Activated CD8-positive, alpha-beta memory T cell treated with anti-CD3 and anti-CD28 coated beads, Interleukin-2, amount 50 U/mL, for 48 hours (primary cell): Measurements from ENCODE around the gene CXCL11.
"Not testable (repeated sequence)": the region's sequence is repeated elsewhere in the genome, so short reads cannot be mapped to it uniquely, and the experiment has no call there.

Source experiments
- DNase-seq: peaks from one replicate; pipeline ENCODE4 v3.0.0-alpha.2; 2020

The CXCL11 gene

DNA sequence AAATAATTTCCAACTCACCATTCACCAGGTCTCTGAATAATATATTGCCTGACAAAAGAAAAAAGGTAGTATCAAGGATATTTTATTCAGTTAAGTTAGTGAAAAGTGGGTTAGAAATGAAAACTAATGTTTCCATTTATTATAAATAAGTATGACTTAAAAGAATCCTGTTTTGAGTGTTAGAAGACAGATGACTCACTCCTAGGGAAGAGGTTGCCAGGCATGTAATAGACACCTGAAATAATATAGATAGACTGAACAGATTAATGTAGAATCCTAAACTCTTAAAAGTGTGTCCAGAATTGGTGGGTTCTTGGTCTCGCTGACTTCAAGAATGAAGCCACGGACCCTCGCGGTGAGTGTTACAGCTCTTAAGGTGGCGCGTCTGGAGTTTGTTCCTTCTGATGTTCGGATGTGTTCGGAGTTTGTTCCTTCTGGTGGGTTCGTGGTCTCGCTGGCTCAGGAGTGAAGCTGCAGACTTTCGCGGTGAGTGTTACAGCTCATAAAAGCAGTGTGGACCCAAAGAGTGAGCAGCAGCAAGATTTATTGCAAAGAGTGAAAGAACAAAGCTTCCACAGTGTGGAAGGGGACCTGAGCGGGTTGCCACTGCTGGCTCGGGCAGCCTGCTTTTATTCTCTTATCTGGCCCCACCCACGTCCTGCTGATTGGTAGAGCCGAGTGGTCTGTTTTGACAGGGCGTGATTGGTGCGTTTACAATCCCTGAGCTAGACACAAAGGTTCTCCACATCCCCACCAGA, 6.5 kb upstream of the CXCL11 start:
- not testable (repeated sequence) for DNase-seq

DNA sequence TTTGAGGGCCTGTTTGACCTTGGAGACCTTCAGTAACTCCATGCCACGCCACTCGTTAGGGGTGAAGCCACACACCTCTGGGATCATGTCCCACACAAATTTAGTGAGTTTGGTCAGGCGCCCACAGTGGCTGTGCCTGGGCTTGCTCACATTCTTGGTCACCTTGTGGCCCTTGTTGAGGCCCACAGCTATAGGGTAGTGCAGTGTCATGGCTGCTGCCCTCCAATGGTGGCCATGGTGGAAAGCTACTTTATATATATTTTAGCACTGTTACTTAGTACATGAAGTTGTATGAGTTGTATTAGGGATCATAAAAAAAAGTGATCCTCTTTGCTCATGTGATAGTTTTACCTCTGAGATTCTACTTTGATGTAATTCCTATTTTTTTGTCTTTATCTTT, 985 bp upstream of the CXCL11 start:
- no peak for DNase-seq

DNA sequence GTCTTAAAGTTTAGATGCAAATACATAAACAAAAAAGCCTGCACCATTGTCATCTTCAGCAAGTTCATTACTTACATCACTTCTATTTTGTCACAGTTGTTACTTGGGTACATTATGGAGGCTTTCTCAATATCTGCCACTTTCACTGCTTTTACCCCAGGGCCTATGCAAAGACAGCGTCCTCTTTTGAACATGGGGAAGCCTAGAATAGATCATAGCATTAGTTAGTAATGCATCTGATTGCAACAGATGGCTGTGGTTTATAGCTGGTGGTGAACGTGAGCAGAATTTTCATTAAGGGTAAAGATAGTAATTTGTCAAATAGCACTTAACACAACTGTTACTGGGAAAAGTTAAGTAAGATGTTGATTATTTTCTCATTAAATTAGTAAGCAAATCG, 729 bp downstream of the CXCL11 start:
- DNase-seq = no peak

GRCh38 chr4:76029300-76029699, 6.6 kb downstream of the CXCL11 start:
- DNase-seq = no peak

- DNase-seq = no peak
Observed at GRCh38 chr4:76028350-76028765, 7.5 kb downstream of the CXCL11 start.

GRCh38 chr4:76024065-76024464, 11.8 kb downstream of the CXCL11 start:
- no peak for DNase-seq

DNA sequence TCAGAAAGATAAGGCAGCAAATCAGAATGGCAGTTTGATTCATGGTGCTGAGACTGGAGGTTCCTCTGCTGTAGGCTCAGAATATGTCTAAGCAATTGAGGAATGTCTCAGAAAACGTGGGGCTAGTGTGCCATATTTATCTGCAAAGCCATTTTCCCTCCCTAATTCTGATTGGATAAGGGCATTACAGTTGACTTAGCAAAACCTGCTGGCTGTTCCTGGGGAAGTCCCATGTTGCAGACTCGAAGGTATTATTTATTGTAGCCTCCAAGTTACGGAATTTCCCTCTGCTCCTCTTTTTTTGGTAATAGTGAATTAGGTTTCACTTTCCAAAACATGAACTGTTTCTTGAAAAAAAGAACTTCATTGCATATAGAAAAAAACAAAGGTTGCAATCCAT, 12.5 kb downstream of the CXCL11 start, which contains the start of gene CXCL10:
Gene CXCL10, minus strand, starts transcription at position 109 of the 400 bp plus-strand sequence. Its CDS starts 66 bp downstream, at position 43.
- DNase-seq = no peak

GRCh38 chr4:76022677-76023076, 13.2 kb downstream of the CXCL11 start:
- DNase-seq = no peak

GRCh38 chr4:76022031-76022430, 13.8 kb downstream of the CXCL11 start:
- DNase-seq = no peak

- no peak for DNase-seq
Observed at GRCh38 chr4:76017056-76017686, 18.7 kb downstream of the CXCL11 start.

DNA sequence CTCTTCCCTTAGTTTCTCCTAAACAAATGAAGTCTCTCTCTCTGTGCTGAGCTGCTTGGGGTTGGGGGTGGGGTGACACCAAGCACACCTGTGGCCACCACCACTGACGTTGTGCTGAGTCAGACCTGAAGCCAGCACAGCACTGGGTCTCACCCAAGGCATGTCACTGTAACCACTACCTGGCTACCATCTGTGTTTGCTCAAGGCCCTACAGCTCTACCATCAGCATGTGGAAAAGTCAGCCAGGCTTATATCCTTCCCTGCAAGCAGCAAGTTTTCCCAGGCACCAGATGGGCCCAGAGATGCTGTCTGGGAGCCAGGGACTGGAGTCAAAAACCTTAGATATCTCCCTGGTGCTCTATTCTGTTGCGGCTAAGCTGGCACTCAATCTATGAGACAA, 19.5 kb downstream of the CXCL11 start:
- DNase-seq = no peak

DNA sequence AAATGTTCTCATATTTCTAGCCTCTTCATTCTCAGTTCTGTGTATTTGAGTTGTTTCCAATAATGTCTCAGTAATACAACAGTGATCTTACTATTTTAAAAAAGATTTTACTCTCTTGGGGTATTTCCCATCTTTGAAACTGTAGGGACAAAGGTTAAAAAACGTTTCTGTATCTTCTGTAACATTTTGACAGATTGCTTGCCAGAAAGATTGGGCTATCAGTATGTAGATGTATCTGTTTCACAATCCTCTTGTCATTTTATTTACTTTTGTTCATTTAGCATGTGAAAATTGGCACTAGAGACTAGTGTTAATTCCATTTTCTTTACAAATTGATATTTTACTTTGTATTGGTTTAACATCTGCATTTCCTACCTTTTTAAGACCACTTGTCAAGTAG, 22.3 kb downstream of the CXCL11 start:
- DNase-seq = no peak

- DNase-seq = no peak
Observed at GRCh38 chr4:76012388-76012801, 23.5 kb downstream of the CXCL11 start.

DNA sequence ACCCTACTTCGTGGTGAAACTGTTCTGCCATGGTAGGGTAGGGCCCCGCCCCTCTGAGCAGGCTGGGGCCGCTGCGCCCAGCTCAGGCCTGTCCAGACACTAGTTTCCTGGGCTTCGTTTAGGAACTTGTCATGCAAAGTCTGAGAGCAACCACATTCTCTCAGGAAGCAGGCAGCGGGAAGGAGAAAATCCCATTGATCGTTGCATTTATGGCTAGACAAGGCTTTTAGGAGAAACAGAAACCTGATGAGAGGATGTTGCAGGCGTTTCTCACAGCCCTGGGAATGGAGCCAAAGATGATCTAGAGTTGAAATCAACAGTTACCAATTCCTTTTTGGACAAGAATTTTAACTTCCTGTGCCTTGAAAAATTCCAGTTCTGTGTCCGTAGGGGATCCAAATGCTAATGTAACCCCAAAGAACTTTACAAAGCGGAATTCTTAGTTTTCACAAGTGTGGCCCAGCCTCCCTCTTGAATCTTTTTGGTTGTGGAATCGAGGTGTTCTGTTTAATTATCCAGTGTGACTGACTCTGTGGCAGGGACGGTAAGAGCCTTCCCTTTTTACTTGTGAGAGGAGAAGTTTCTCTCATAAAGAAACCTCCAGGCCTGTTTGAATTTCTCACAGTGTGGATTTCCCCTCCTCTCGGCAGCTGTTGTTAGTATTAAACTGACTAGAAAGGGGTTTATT, 24.0 kb downstream of the CXCL11 start:
- no peak for DNase-seq

DNA sequence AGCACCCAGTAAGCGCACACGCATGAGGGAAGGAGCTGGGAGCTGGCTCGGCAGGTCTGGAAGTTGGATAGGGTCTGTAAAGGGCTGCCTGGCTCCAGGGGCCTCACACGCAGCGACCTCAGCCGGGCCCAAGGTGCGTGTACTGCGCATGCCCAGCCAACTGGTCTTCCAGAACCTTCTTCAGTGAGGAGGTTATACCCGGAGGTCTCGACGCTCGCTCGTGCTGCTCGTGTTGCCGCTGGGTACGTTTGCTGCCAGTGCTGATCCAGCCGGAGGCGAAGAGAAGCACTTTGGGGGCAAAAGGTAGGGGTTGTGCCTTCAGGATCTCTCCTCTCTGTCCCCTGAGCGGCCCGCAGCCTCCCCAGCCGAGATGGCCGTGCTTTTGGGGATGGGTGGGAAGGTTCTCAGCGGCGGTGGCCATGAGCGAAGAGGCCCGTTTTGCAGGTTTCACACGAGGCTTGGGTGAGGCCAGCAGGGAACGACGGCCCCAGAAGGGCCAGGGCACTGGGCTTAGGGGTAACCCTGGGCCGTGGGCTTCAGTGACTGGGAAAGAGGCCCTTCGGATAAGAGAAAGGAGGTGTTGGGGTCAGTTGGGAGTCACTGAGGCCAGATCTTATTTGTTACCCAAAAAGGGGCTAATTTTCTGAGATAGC, 24.7 kb downstream of the CXCL11 start:
- DNase-seq = no peak

DNA sequence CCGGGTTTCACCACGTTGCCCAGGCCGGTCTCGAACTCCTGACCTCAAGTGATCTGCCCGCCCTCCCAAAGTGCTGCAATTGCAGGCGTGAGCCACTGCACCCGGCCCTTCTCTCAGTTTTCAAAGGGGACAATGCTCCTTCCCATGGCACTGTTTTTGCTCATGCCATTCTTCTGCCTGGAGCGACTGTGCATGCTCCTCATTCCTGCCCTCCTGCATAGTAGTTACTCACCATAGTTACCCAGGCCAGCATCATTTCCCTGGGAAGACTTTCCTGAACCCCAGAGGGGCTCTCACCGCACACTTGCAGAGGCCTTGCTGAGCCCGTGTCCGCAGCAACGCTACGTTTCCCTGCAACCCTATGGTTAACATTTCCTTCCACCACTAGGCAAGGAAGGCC, 25.3 kb downstream of the CXCL11 start:
- DNase-seq = no peak

GRCh38 chr4:76009311-76009710, 26.6 kb downstream of the CXCL11 start:
- DNase-seq = no peak

DNA sequence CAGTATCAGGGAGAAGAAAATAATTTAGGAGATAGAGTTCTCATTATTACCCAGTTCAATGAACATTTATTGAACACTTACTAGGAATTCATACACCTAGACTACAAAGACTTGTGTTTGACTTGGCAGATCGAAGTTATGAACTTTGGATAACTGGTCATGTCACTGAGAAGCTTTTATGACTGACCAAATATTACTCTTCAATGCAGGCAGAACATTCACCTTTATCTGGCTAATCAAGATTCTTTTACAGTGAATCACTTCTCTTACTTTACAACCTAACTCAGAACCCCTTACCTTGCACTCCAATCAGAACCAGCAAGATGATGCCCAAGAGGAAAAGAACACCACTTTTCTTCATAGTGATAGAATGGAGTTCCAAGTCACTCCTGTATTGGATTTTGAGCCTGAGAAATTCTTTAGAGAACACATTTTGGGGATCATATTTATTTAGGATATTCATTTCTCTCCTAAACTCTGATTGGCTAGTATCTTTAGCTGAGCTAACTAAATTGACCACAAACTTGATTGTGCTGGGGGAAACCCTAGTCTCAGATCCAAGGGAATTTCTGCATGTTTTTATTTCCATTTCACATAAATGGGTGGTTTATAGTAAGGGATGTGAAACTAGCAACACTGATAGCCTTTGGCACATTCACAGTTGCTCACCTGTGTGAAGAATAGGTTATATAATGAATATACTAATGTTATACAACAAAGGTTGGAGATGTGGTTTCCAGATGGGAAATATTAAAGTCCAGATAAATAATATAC, 28.6 kb downstream of the CXCL11 start, which contains the start of gene CXCL9:
Gene CXCL9, minus strand, starts transcription at position 421 of the 774 bp plus-strand sequence. Its CDS starts 60 bp downstream, at position 361.
- DNase-seq = no peak

DNA sequence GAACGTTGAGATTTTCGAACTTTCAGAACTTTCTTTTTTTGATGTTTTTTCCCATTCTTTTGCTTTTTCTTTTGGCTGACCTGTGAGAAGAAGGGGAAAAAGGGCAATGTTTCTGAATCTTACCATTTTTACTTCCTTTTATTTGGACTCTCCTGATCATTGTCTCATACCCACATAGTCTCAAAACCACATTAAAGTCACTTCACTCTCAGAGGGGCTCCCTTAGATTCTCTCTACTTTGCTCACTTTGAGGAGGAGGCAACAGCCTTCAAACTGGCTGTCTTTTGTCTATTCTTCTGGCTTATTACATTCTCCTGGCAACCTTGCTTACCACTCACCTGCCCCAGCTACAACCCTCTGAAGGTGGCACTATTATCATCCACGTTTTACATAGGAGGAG, 32.2 kb downstream of the CXCL11 start:
- DNase-seq = no peak

DNA sequence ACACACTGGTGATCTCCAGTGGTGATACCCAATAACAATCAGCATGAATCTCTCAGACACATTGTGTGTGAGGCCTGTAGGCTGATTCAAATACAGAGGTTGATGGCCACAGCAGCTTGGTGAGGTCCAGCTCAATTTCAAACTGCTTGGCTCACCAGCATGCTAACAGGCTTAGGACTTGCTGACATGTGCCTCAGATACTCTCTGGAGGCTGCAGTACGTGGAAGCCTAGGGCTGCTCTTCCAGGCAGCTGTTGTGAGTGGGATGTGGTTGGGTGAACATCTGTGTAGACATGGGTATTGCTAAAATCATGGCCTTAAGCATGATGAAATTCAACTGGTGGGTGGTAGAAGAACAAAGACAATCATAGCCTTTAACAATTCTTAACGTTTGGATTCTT, 32.8 kb downstream of the CXCL11 start:
- DNase-seq = no peak

- DNase-seq = no peak
Observed at GRCh38 chr4:76002176-76002575, 33.7 kb downstream of the CXCL11 start.

DNA sequence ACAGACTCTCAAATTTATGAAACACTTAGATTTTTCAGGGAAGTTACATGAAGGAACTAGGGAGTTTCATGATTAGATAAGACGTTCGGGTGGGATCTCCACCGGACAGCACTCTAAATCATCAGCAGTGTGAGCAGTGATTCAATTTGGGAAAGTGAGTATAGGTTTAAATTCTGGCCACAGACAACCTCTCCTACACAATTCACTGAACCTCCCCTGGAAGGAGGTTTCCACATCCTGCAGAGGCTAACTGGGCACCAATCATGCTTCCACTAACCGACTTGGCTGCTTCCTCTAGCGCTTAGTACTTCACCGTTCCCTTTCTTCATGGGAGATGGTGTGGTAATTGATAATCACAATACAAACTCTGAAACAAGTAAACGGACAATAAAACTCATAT, 34.2 kb downstream of the CXCL11 start:
- no peak for DNase-seq

DNA sequence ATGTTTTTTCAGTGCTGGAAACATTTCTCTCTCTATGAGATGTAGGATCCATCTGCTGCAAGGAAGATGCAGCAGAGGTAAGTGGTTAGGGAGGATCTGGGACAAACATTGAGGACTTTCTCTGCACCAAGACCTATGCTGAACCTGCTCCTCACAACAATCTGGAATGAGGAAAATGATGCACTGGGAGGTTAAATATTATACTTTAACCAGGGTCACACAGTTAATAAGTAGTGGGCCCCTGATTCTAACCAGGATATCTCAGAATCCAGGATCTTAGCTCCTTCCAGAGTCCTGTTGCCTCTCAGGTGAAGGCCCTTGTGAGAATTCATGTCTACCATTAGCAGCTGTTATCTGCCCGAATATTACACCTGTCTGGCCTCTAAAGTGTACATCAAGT, 35.6 kb downstream of the CXCL11 start:
- DNase-seq = no peak
